ENCODE results near the gene FAM53A. TPM values are rescaled to one million over a fixed set of nuclear protein-coding genes. Genes with fewer than 3 reads are reported as not detected.
A peak's percentile ranks its signal among the peaks of the same experiment; 100 is the strongest.

FAM53A gene
- total RNA-seq, 1 donor: 0.86 TPM

- no peak for DNase-seq (ENCODE audit: low read depth)
- TF ChIP-seq, protein P1, sequence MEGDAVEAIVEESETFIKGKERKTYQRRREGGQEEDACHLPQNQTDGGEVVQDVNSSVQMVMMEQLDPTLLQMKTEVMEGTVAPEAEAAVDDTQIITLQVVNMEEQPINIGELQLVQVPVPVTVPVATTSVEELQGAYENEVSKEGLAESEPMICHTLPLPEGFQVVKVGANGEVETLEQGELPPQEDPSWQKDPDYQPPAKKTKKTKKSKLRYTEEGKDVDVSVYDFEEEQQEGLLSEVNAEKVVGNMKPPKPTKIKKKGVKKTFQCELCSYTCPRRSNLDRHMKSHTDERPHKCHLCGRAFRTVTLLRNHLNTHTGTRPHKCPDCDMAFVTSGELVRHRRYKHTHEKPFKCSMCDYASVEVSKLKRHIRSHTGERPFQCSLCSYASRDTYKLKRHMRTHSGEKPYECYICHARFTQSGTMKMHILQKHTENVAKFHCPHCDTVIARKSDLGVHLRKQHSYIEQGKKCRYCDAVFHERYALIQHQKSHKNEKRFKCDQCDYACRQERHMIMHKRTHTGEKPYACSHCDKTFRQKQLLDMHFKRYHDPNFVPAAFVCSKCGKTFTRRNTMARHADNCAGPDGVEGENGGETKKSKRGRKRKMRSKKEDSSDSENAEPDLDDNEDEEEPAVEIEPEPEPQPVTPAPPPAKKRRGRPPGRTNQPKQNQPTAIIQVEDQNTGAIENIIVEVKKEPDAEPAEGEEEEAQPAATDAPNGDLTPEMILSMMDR (IDR thresholded peaks at IDR 0.05; ENCODE audit: insufficient read depth, low read depth, low read length): no peak
- H3K4me3 ChIP-seq (ENCODE audit: low read depth, low read length): peak overlapping the region; percentile 57
Observed at GRCh38 chr4:1684506-1685234, 557 bp upstream of the FAM53A start.

GRCh38 chr4:1683261-1683735 lies 815 bp downstream of the FAM53A start:
- peak overlapping the region; percentile 63 for H3K4me3 ChIP-seq (ENCODE audit: low read depth, low read length)
- TF ChIP-seq, protein P1 (IDR thresholded peaks at IDR 0.05; ENCODE audit: insufficient read depth, low read depth, low read length): no peak
- DNase-seq (ENCODE audit: low read depth): peak; percentile 73

GRCh38 chr4:1682860-1683259 lies 1.3 kb downstream of the FAM53A start:
- no peak for DNase-seq (ENCODE audit: low read depth)
- TF ChIP-seq, protein P1 (IDR thresholded peaks at IDR 0.05; ENCODE audit: insufficient read depth, low read depth, low read length): no peak
- peak overlapping the region; percentile 63 for H3K4me3 ChIP-seq (ENCODE audit: low read depth, low read length)

GRCh38 chr4:1678244-1678643 lies 5.9 kb downstream of the FAM53A start:
- DNase-seq (ENCODE audit: low read depth): no peak
- H3K4me3 ChIP-seq (ENCODE audit: low read depth, low read length): no peak overlapping the region
- TF ChIP-seq, protein P1 (IDR thresholded peaks at IDR 0.05; ENCODE audit: insufficient read depth, low read depth, low read length): no peak

- no peak overlapping the region for H3K4me3 ChIP-seq (ENCODE audit: low read depth, low read length)
- TF ChIP-seq, protein P1 (IDR thresholded peaks at IDR 0.05; ENCODE audit: insufficient read depth, low read depth, low read length): no peak
- no peak for DNase-seq (ENCODE audit: low read depth)
Observed at GRCh38 chr4:1676605-1677525, 7.2 kb downstream of the FAM53A start.

- TF ChIP-seq, protein P1 (IDR thresholded peaks at IDR 0.05; ENCODE audit: insufficient read depth, low read depth, low read length): no peak
- DNase-seq (ENCODE audit: low read depth): no peak
- H3K4me3 ChIP-seq (ENCODE audit: low read depth, low read length): no peak overlapping the region
Observed at GRCh38 chr4:1675802-1676137, 8.3 kb downstream of the FAM53A start.

Data from fibroblast of villous mesenchyme (primary cell).